ENCODE results near the gene ZNF317. TPM values are rescaled to one million over a fixed set of nuclear protein-coding genes. Genes with fewer than 3 reads are reported as not detected.

ZNF317 gene
- total RNA-seq (2013): 36.6 TPM
- polyA plus RNA-seq: 10 to 100 TPM; 17.3 to 25.5 (median 20.7) TPM
- 15.2 and 22.3 TPM in 2 replicates for polyA minus RNA-seq
- 32.0 to 69.5 (median 47.8) reads per million in 11 experiments for total RNA-seq

- Histone ChIP-seq H3K79me2 (ENCODE audit: insufficient read depth, low read length) (peaks cover 53% of the 10 kb centered on the region), H3K27me3 (ENCODE audit: control insufficient read depth in 2 of 2, insufficient read depth in 2 of 2, low read length in 2 of 2) (no peaks in the 10 kb centered on the region), H4K20me1 (ENCODE audit: insufficient read depth, low read length) (no peaks in the 10 kb centered on the region), H3K4me1 (ENCODE audit: control insufficient read depth in 1 of 2, insufficient read depth in 2 of 2, low read length in 2 of 2) (peaks cover 28 to 32% of the 10 kb centered on the region in 2 donors), H3K9me3 (replicated peaks in 1 of 2; ENCODE audit: control insufficient read depth in 1 of 2, insufficient read depth in 1 of 2, low read length in 2 of 2) (peaks cover 12 to 20% of the 10 kb centered on the region in 2 donors), H3K27ac (ENCODE audit: low read depth in 1 of 2, low read length in 2 of 2) (peak within 1 kb of the TSS; percentile 77 to 97), H3K9ac (ENCODE audit: insufficient read depth, low read length, poor library complexity, severe bottlenecking) (peak within 1 kb of the TSS; percentile 96), H3K4me3 (replicated peaks in 1 of 3; ENCODE audit: low read depth in 2 of 3, low read length in 3 of 3) (peak within 1 kb of the TSS; percentile 75 to 100 (median 98)), H3K36me3 (replicated peaks in 1 of 2; ENCODE audit: control insufficient read depth in 1 of 2, insufficient read depth in 2 of 2, low read length in 2 of 2) (peaks cover 1 to 16% of the 10 kb centered on the region in 2 donors), H3K4me2 (replicated peaks; ENCODE audit: extremely low read depth, low read length, poor library complexity, severe bottlenecking) (peak within 1 kb of the TSS; percentile 94), H2AFZ (ENCODE audit: insufficient read depth, low read depth, low read length, poor library complexity, severe bottlenecking) (peak within 1 kb of the TSS; percentile 99)
- peaks cover 22 to 33% of the 10 kb centered on the region in 2 donors for H3K36me3 Mint-ChIP-seq
- H3K27ac Mint-ChIP-seq: peak within 1 kb of the TSS; percentile 91 to 99 (median 98)
- peaks cover 40% of the 10 kb centered on the region for H3K4me1 Mint-ChIP-seq
- under 1% methylated on average over 32 of the region's 43 CpGs for WGBS (ENCODE audit: insufficient coverage)
- H3K9me3 Mint-ChIP-seq: peaks cover 14 to 24% (median 23%) of the 10 kb centered on the region in 7 donors
- intact Hi-C loops (cut with micrococcal nuclease): loop anchor here (5.0 to 10.0 kb wide), 5 partner anchors 164 to 654 kb away; partner anchors contain the start of genes MBD3L1 (in 1 of the 2), ZNF121 (in 1 of the 2), ZNF266 (in 1 of the 2) and ZNF558 (in 1 of the 2)
- H3K4me3 Mint-ChIP-seq: peak within 1 kb of the TSS; percentile 99
- H3K27me3 Mint-ChIP-seq (ENCODE audit: low read depth in 3 of 3): peaks cover 0 to 5% (median 0%) of the 10 kb centered on the region in 3 donors
- peak; percentile 87 to 97 (median 91) for DNase-seq
- TF ChIP-seq CTCF (IDR thresholded peaks at IDR 0.05): no peak
These were observed at the start of gene ZNF317 for GRCh38 chr19:9140159-9140874. Gene ZNF317 (plus strand): TSS chr19:9140397. CDS start chr19:9156017, 15,620 bp downstream.

- H3K4me1 ChIP-seq (ENCODE audit: control insufficient read depth in 1 of 2, insufficient read depth in 2 of 2, low read length in 2 of 2): no peaks in the 10 kb centered on the region
- Mint-ChIP-seq H3K27ac (no peak within 1 kb of the TSS), H3K27me3 (ENCODE audit: low read depth in 3 of 3) (peaks cover 9 to 14% (median 12%) of the 10 kb centered on the region in 3 donors), H3K9me3 (peaks cover 0 to 2% (median 0%) of the 10 kb centered on the region in 7 donors), H3K4me1 (no peaks in the 10 kb centered on the region), H3K4me3 (no peak within 1 kb of the TSS), H3K36me3 (no peaks in the 10 kb centered on the region)
- no peak for DNase-seq
- H3K79me2 ChIP-seq (ENCODE audit: insufficient read depth, low read length): no peaks in the 10 kb centered on the region
- H2AFZ ChIP-seq (ENCODE audit: insufficient read depth, low read depth, low read length, poor library complexity, severe bottlenecking): no peak within 1 kb of the TSS
- no peaks in the 10 kb centered on the region for H3K36me3 ChIP-seq (replicated peaks in 1 of 2; ENCODE audit: control insufficient read depth in 1 of 2, insufficient read depth in 2 of 2, low read length in 2 of 2)
- H3K9ac ChIP-seq (ENCODE audit: insufficient read depth, low read length, poor library complexity, severe bottlenecking): no peak within 1 kb of the TSS
- H3K4me2 ChIP-seq (replicated peaks; ENCODE audit: extremely low read depth, low read length, poor library complexity, severe bottlenecking): no peak within 1 kb of the TSS
- H3K9me3 ChIP-seq (replicated peaks in 1 of 2; ENCODE audit: control insufficient read depth in 1 of 2, insufficient read depth in 1 of 2, low read length in 2 of 2): no peaks in the 10 kb centered on the region
- no peak for TF ChIP-seq CTCF (IDR thresholded peaks at IDR 0.05)
- H3K27ac ChIP-seq (ENCODE audit: low read depth in 1 of 2, low read length in 2 of 2): no peak within 1 kb of the TSS
- no peak within 1 kb of the TSS for H3K4me3 ChIP-seq (replicated peaks in 1 of 3; ENCODE audit: low read depth in 2 of 3, low read length in 3 of 3)
- intact Hi-C loops (cut with micrococcal nuclease): no loop called here
- no peaks in the 10 kb centered on the region for H3K27me3 ChIP-seq (ENCODE audit: control insufficient read depth in 2 of 2, insufficient read depth in 2 of 2, low read length in 2 of 2)
- no peaks in the 10 kb centered on the region for H4K20me1 ChIP-seq (ENCODE audit: insufficient read depth, low read length)
- 74% methylated on average over 3 of the region's 8 CpGs for WGBS (ENCODE audit: insufficient coverage)
These were observed 32.8 kb upstream of the ZNF317 start, which contains the start of gene OR7G2 for GRCh38 chr19:9107375-9107774. Gene OR7G2 (minus strand): TSS chr19:9107475. CDS start chr19:9103243, 4,232 bp downstream.
